ENCODE measurements around the gene MYO10.

Gene MYO10

DNA sequence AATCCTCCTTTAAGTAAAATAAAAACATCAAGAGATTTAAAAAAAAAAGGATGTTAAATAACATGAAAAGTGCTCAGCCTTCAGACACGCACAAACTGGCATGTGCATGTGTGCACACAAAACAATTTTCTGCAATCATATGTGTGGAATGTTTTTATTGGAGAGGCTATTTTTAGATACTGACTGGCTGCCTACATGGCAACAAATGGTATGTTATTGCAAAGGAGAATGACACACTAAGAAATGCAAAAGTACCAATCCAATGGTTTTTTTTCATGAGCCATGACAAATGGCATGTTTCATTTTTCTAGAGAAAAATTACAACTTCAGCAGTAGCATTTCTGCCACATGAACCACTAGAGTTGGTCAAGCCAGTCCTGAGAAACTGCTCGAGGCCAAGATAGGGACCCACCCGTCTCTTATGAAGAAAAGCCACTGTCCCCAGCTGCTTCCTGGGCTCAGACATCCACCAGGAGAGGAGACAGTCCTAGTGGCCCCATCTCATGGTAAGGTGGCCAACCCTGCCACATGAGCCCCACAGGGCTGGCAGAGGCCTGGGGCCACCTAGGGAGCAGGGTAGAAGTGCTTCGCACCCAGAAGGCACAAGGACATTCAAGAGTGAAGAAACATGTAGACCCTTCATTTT is 116.4 kb downstream of the MYO10 start:
- DNase-seq (ENCODE audit: low read depth in 3 of 3, low spot score in 1 of 3), result no peak

DNA sequence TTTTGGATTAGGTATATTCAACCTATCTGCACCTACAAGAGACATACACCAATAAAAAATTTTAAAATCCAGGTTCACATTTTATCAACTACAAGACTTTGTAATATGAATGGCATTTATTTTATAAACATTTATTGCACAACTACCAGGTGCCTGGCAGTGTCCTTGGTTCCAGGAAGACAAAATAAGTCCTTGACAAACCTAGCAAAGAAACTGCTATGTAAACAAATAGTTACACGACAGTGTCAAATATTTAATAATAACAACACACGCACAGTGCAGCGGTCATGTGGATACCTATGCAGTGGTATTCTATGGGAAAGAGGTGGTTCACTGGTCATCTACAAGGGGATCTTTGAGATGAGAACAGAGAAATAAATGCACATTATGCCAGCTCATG is 120.7 kb downstream of the MYO10 start:
- DNase-seq (ENCODE audit: low read depth in 3 of 3, low spot score in 1 of 3), result no peak

DNA sequence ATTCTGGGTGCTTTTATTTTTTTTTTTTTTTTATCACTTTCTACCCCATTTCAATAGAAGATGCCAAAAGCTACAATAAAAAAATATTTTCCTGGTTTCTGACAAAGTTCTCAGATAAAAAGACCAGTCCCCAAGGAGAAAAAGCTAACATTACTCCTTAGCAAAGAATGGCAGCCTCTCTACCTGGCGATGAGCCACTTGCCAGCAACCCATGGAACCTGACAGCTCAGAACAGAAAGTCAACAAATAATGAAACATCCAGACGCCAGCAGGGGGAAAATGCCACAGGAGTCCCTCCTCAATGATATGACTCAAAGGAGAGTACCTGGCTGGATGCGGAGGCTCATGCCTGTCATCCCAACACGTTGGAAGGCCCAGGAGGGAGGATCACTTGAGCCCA is 123.2 kb downstream of the MYO10 start:
- no peak for DNase-seq (ENCODE audit: low read depth in 3 of 3, low spot score in 1 of 3)

DNA sequence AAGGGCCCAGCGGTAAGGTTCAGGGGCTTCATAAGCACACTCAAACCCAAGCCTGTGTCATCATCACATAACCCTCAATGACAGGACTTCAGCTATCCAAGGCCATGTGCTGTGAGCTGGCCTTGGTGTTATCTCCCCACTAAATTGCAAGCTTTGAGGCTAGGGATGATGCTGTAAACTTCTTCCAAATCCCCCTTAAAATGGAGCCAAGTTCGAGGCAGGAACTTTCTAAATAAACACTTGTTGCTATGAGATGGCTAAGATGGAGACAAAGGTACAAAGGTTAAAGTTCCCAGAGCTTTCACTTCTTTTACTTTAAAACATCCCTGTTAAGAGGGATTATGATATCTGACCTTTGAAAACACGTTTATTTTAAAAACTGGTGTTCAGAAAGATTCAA is 123.6 kb downstream of the MYO10 start:
- no peak for DNase-seq (ENCODE audit: low read depth in 3 of 3, low spot score in 1 of 3)

DNA sequence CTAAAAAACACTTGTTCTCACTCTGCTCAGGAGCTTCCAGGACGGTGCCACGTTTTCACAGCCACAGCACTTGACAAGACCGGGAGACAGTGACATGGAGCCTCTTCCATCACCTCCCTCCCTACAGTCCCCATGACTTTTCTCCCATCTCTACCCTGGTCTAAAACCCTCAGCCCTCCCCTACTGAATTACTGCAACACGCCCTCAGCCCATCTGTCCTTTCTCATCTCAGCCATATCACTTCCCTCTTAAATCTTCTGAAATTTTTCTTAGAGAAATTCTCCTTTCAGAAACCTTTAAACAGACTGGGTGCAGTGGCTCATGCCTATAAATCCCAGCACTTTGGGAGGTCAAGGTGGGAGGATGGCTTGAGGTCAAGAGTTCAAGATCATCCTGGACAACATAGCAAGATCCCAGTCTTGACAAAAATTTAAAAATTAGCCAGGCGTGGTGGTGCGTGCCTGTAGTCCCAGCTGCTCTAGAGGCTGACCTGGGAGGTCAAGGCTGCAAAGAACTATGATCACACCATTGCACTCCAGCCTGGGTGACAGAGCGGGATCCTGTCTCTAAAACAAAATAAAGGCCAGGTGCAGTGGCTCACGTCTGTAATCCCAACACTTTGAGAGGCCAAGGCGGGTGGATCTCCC is 125.8 kb downstream of the MYO10 start:
- DNase-seq (ENCODE audit: low read depth in 3 of 3, low spot score in 1 of 3), result no peak

DNA sequence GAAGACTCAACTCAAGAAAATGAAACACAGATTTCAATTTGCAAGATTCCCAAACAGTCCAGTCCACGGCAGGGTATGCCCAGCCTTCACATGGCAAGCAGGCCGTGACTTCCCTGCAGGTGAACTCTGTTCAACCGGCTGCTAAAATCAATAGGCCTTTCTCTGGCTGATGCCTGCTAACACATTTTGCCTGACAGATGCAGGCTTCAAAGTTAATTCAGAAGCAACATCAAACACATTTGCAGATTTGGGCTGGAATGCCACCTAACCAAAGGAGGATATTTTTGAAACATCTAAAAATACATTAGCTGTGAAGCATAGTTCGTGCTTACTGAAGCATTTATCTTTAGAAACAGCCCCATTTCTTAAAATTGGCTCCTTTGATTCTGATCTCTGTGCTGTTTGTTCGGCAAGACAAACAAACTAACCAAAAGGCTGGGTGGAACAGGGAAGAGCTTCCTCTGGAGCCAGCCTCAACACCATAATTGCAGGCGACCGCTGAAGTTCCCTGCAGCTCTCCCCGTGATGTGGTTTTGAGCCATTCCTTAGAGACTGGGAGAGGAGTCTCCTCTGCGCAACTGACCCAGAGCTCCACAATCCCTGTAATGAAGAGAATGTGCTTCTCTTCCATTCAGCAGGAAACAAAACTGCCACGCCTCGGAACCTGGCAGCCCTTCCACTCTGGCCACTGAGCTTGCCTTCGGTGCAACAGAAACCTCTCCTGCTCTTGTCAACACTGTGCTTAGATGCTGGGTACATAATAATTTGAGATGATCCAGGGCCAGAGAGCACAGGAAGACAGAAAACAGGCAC is 126.5 kb downstream of the MYO10 start:
- no peak for DNase-seq (ENCODE audit: low read depth in 3 of 3, low spot score in 1 of 3)

DNA sequence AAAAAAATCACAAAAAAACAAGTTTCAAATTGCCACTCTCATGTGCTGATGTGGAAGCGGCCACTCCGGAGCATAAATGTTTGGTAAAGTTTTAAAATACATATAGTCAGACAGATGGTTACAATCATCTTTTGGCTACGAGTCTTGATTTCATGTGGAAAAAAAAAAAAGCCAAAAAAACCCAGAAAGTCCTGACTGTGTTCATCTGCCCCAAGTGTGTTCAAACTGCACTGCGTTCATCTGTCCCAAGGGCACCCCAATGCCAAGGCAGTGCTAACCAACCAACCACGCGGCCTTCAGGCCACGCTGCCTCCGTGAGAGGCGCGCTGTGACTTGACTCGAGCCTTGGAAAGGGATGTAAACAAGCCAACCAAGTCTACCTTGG is 127.1 kb downstream of the MYO10 start:
- no peak for DNase-seq (ENCODE audit: low read depth in 3 of 3, low spot score in 1 of 3)

DNA sequence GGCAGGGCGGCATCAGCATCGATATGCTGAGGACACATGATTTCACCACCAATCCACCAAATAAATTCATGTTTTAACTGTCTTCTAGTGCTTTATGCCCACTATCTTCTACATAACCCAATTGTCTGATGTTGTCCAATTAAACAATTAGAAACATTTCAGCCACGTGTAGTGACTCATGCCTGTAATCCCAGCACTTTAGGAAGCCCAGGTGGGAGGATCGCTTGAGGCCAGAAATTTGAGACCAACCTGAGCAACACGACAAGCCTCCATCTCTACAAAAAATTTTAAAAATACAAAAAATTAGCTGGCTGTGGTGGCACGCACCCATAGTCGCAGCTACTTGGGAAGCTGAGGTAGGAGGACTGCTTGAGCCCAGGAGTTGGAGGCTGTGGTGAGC is 128.1 kb downstream of the MYO10 start:
- DNase-seq (ENCODE audit: low read depth in 3 of 3, low spot score in 1 of 3), result no peak

DNA sequence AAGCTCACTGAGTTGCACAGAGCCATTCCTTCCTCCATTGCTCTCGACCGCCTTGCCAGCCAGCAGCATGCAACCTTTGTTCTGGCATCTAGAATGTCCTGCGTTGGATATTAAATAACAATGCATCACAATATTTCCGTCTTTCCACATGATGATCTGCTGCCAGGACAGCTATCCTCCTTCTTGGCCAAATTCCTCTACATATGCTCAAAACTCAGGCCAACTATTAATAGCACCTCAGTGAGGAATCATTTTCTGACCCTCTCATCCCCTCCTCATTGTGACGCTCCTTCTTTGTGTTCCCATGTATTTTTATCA is 128.6 kb downstream of the MYO10 start:
- DNase-seq (ENCODE audit: low read depth in 3 of 3, low spot score in 1 of 3), result no peak

DNA sequence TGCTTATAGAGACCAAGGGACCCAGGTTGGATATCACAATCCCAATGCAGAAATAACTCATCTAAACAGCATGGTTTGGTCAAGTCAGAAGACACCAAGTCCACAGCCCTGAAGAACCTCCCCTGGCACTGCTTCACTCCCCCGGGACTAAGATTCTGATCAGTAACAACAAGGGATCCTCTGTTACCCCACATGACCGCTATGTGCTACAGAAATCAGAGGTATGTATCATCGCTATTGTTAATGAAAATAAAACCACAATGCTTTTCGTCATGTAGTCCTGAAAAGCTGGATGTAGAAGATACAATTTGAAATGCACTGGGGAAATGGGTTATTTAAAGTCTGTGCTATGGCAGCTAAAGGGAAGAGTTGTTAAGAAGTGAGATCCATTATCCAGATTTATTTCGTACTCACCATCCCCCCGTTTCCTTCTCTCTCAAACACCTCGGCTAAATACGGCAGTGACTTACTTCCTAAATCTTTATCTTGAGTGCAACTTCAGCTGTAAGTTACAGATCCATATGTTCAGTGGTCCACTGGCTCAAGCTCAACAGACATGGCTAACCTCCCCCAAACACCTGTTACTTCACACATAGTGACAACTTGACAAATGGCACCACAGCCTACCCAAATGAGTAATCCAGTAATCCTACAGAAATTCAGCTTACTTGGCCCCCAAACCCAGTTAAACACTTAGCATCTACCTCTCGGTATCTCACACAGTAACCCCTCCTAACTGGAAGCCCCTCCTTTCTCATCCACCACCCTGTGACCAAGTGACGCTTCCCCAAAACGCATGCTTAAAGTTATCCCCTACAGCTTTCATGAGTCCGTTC is 129.2 kb downstream of the MYO10 start:
- no peak for DNase-seq (ENCODE audit: low read depth in 3 of 3, low spot score in 1 of 3)

DNA sequence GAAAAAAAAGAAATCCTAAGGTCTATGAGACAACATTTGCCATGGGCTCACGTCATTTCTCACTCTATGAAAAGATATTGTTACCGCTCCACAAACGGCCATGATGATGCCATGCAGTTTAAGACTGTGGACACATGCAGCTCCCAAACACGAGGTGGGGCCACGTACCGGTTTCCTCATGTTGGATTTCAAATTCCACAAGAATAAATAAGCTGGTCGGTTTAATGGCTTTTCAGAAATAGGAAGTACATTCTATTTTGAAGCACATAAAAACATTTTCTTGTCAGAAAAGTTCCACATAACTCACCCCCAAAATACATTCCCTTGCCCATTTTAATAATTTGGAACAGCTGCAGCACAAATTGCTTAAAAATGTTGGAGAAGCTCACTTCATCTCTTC is 130.6 kb downstream of the MYO10 start:
- DNase-seq (ENCODE audit: low read depth in 3 of 3, low spot score in 1 of 3), result no peak

DNA sequence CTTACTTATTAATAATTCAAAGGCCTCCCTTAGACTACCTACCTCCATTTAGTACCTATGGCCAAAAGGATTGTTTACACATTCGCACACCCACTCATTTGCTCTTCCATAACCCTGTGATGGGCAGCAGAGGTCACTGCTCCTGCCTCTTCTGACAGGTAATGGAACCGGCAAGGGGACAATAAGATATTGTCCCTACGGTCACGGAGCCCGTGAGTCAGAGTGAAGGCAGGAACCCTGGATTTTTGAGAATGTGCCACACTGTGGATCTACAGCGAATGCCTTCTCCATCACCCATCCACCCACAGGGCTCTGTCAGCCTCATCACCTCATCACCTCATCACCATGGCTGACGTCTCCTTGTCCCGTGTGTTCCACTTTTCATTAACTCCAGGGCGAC is 132.3 kb downstream of the MYO10 start:
- DNase-seq (ENCODE audit: low read depth in 3 of 3, low spot score in 1 of 3), result no peak

DNA sequence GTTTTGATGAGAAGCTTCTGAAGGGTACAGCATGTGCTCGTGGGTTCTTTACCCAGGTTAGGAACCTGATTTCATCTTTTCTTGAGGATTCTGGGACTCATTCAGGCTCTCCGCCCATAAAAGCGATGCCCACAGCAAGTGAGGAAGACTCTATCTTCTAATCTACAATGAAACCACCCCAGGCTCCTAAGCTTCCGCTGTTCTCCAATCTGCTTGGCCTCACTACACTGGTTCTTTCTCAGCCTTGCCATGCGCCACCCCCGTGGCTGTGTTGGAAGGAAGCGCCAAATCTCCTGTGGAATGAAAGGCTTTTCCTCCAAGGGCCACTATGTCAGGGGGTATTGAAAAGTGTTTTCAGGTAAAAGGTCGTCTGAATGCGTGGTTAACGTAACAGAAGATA is 135.6 kb downstream of the MYO10 start:
- no peak for DNase-seq (ENCODE audit: low read depth in 3 of 3, low spot score in 1 of 3)

DNA sequence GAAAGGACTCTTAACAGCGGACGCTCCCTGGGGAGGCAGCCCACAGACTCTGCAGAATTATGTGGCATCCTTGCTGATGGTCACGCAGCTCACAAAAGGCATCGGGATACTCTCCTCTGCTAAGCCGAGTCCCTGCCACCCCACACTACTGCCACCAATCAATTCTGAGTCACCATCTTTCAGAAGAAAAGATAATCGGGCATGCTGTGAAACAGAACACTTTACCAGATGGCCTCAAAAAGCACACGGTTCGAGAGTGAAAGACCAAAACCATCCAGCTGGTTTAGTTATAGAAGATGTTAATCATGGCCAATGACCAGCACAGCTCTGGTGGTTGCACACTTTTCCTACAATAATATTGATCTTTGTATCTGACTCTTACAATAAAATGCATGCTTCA is 136.3 kb downstream of the MYO10 start:
- no peak for DNase-seq (ENCODE audit: low read depth in 3 of 3, low spot score in 1 of 3)

DNA sequence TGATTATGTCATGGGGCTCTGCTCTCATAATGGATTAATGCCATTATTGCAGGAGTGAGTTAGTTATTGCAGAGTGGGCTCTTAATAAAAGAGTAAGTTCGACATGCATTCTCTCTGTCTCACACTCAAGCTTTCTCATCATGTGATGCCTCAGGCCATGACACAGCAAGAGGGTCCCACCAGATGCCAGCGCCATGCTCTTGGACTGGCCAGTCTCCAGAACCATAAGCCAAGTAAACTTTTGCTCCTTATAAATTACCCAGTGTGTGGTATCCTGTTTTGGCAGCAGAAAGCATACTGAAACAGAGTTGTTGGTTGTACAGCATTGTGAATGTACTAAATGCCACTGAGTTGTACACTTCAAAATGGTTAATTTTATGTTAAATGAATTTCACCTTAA is 138.1 kb downstream of the MYO10 start:
- DNase-seq (ENCODE audit: low read depth in 3 of 3, low spot score in 1 of 3), result no peak

DNA sequence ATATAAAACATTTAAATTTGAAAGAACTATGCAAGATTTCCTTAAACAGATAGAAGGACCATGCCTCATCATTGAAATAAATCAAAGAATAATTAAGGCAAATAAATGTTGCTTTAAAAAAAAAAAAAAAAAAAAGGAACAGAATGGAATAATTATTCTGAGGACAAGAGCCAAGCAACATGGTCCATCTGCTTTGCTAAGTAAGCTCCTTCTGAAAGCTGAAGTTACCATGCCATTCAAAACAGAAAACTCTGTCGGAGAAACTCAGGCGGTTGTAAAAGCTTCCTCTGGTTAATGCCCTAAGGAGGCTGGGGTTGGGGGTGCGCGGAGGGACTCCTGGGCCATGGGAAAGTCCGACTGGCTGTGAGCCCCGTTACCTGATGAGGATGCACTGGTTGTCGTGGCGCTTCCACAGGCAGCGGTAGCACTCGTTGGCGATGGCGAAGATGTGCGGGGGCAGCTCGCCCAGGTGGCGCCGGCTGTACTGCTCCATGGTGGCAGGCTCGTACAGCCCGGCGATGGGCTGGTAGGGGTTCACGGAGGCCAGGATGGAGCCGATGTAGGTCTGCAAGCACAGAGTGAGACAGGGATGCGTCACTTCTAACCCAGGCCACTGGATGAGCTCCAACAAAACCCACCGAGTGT is 141.7 kb downstream of the MYO10 start:
- DNase-seq (ENCODE audit: low read depth in 3 of 3, low spot score in 1 of 3), result no peak

DNA sequence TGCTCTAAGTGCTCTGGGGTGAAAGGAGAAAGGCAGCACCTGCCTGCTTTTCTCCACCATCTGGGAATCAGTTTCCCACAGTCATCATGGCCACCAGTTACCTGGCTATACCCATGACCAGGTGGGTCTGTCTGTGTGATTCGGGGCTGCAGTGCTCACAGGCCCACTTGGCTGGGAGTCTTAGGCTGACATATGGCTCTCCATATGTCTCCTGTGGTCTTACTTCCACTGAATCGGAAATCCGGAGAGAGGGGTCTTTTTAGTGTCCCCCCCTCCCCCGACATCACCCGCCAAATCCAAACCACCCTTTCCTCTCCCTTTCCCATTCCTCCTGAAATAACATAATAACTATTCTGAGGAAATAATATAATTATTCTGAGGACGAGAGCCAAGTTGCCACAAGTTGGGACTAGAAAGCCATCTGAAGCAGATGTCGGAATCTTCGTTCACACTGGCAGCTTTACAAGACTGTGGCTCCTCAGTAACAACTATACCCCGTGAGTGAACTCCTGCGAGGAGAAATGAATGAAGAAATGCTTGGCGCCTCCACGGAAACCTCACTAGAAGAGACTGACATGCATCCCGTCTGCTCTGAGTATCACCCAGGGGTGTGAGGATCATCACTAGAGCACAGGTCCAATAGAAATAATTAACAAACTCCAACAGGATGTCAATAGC is 143.4 kb downstream of the MYO10 start:
- no peak for DNase-seq (ENCODE audit: low read depth in 3 of 3, low spot score in 1 of 3)

DNA sequence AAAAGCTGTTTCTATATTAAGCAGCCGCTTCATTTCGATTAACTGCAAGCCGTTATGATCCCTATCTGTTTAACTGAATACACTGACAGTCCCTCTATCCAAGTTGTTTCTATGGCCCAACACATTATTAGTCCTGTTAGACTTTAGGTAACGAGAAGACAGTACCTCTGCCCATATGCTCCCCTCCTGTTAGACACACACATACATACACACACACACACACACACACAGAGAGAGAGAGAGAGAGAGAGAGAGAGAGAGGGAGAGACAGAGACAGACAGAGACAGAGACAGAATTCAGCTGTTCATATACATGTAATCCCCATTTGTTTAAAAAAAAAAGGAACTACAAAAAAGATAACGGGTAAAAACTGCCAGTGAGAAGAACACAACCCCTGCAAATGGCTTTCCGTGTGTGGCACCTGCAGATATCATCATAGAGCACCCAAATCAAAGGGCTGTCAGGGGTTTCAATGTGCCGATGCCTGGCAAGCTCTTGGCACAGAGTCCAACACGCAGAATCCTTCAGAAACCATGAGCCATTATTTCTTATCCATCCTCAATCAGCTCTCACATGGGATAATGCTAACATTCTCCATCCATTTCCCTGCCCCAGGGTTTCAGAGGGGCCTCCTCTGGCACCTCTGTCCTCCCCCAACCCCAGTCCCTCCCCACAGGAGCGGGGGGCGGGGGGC is 144.0 kb downstream of the MYO10 start:
- DNase-seq (ENCODE audit: low read depth in 3 of 3, low spot score in 1 of 3), result no peak

DNA sequence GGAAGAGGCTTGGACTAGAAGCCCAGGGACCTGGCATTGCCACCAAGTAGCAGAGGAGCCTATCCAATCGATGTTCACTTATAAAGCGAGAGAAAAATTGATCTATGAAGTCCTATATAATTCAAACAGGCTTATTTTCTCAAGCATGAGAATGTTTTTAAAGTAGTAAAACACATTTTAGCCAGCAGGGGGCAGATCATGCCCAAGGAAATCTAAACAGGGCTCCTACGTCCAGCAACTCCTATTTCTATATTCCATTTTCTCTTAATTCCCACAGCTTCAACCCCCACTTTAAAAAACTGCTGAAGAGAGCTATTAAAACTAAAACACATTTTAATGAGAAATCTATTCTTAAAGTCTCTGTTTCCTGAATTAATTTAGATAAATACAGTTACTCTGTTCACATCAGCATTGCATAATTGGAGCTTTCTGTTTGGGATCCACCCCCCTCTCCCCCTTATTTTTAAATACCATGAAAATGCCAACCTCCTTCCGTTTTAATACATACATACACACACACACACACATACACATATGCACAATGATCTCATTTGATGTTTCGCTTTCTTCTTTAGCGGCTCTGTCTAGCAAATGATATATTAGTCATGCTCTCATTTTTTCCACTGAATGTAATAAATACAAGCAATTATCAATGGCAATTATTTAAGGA is 144.9 kb downstream of the MYO10 start:
- no peak for DNase-seq (ENCODE audit: low read depth in 3 of 3, low spot score in 1 of 3)

DNA sequence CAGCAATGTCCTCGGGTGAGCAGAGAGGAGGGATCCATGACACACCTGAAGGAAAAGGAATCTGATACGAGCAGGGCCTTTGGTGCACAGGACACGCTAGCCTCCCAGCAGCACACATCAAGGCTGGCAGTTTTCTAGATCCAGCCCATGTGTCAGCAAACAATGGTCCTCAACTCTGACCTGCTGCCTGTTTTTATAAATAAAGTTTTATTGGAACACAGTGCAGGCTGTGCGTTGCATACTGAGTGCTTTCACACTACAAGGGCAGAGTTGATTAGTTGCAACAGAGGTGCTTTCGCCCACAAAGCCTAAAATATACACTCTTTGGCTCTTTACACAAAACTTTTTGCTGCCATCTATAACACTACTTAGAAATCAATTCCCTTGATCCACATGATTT is 147.1 kb downstream of the MYO10 start:
- DNase-seq (ENCODE audit: low read depth in 3 of 3, low spot score in 1 of 3), result no peak
